Dermis lymphatic vessel endothelial cell (primary cell): ENCODE data around the gene CTPS1. TPM values are rescaled to one million over a fixed set of nuclear protein-coding genes. Genes with fewer than 3 reads are reported as not detected.

Experiments used
- total RNA-seq: library from RNA; depleted of rRNA; stranded (reverse); fragments of >200 nt; gene quantifications from 2 replicates; pipeline ENCODE4 v1.2.1, GENCODE V29; 2014

Gene CTPS1, protein sequence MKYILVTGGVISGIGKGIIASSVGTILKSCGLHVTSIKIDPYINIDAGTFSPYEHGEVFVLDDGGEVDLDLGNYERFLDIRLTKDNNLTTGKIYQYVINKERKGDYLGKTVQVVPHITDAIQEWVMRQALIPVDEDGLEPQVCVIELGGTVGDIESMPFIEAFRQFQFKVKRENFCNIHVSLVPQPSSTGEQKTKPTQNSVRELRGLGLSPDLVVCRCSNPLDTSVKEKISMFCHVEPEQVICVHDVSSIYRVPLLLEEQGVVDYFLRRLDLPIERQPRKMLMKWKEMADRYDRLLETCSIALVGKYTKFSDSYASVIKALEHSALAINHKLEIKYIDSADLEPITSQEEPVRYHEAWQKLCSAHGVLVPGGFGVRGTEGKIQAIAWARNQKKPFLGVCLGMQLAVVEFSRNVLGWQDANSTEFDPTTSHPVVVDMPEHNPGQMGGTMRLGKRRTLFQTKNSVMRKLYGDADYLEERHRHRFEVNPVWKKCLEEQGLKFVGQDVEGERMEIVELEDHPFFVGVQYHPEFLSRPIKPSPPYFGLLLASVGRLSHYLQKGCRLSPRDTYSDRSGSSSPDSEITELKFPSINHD
- total RNA-seq, result 10.4 and 14.1 TPM in 2 replicates

DNA sequence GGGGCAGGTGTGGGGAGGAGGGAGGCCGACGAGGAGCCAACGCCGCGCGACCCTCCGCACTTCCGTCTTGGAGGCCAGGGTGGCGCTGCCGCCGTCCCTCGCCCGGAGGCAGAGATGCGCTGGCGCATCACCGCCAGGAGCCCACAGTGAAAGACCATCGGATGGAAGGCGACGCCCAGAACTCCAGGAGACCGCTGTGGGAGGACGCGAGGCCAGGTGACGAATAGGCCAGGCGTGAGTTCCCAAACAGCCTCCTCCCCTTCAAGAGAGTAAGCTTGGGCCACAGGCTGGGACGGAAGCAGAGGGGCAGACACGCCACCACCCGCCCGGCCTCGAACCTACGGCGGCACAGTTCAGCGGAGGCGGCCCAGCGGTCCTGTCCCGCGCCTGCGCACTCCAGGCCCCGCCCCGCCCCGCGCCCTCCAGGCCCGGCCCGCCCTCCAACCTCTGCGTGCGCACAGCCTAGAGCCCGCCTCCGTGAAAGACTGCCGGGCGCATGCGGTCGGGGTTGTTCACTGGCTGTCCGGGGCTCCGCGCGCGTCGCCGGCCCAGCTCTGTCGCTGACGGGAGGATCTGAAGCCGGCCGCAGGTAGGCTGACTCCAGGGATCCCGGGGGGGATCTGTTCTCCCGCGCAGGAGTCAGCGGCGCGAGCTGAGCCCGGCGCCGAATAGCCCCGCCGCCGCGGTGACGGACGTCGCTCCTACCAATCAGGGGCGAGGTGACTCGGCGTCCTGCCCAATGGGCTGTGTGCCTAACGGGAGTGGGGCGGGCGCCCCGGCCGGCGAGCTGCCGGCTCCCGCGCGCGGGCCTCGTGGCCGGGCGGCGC is at the start of gene CTPS1:
Gene CTPS1 (plus strand): TSS at position 456 of the 827 bp plus-strand sequence. CDS start 3,595 bp downstream, outside the sequence.

DNA sequence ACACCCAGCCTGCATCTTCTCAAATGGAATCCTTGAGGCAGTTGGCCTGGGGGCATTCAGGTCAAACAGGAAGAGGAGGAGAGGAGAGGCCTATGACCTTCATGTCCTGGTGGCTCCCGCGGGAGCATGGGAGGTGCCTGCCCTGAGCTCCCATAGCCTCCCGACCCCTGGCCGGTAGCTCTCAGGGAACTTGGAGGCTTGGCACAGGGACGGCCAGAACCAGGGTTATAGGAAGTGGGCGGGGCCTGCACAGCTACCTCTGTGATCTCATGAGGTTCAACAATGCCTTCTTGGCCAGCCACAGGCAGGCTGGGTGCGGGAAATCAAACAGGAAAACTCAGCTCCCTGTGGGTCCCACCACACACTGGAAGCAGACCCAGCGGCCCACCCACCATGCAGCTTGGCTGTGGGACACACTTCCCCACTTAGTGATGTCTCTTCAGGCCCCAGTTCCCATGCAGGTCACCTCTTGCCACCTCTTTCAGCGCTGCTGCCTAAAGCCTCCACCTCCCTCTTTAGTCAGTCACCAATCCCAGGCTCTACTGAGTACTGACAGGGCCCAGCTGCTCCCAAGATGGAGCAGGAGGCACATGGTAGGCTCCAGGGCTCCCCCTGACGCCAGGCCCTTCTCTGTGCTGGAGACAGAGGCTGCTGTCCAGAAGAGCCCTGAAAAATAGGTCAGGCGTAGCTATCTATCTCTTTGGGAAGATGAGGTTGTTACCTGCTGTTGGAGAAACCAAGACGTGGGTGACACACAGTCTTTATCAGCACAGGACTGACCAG is 42.2 kb downstream of the CTPS1 start, which contains the start of gene SLFNL1:
Gene SLFNL1 (minus strand): TSS at position 200 of the 783 bp plus-strand sequence. CDS start 1,065 bp downstream, outside the sequence.

Other genes starting within 250 kb of the CTPS1 start
- not detected in 2 replicates for gene KCNQ4, start 195.9 kb upstream of the CTPS1 start, total RNA-seq
- 1.5 and 2.1 TPM in 2 replicates for gene CITED4, start 117.3 kb upstream of the CTPS1 start, total RNA-seq
- 0.17 and 0.22 TPM in 2 replicates for gene SLFNL1, start 42.0 kb downstream of the CTPS1 start, total RNA-seq